CD4-positive, alpha-beta T cell (primary cell): Measurements from ENCODE around the gene PHTF2. TPM values are rescaled to one million over a fixed set of nuclear protein-coding genes. Genes with fewer than 3 reads are reported as not detected.

ENCODE experiments used
- ATAC-seq: fragments of 200-7000 bp; cut with Tn5 transposase; one replicate; pipeline ENCODE4 v1.10.0; 2022; ENCODE audit warnings: mild to moderate bottlenecking; ENCODE audit not compliant: poor library complexity
- CTCF ChIA-PET: fragments of 350-600 bp; sonication (Branson Sonifier 250); formaldehyde crosslinking; loops from one replicate; lab custom pipeline; 2021; ENCODE audit warnings: antibody characterized with exemption, inconsistent platforms; lab: Charles Lee
- POLR2A ChIA-PET: fragments of 350-600 bp; sonication (Branson Sonifier 250); formaldehyde crosslinking; loops from one replicate; lab custom pipeline; 2021; ENCODE audit warnings: antibody characterized with exemption, inconsistent platforms; lab: Charles Lee
- DNase-seq, 14 experiments: peaks; one replicate each; pipeline ENCODE4 v3.0.0-alpha.2; 2013 to 2020; ENCODE audit warnings: mixed read lengths in 2 of 14
- H3K27ac ChIP-seq, 2 donors: one replicate each; pipeline versions ENCODE4 v1.5.1 to v1.7.0; 2013; ENCODE audit warnings: low read length in 2 of 2, low read depth in 1 of 2, mild to moderate bottlenecking in 1 of 2
- H3K27me3 ChIP-seq, 2 experiments: 1 replicate in 1 of 2; 2 replicates in 1 of 2; pipeline versions ENCODE4 v1.6.1 to v1.7.0; 2013; ENCODE audit warnings: low read length in 2 of 2, control low read depth in 1 of 2, mild to moderate bottlenecking in 1 of 2, moderate library complexity in 1 of 2; ENCODE audit not compliant: insufficient read depth in 2 of 2, control insufficient read depth in 1 of 2
- H3K36me3 ChIP-seq: one replicate; pipeline ENCODE4 v1.6.1; 2013; ENCODE audit warnings: low read length, control low read depth; ENCODE audit not compliant: insufficient read depth
- H3K4me1 ChIP-seq: one replicate; pipeline ENCODE4 v1.6.1; 2013; ENCODE audit warnings: low read length, control low read depth; ENCODE audit not compliant: insufficient read depth
- H3K4me3 ChIP-seq: one replicate; pipeline ENCODE4 v1.5.1; 2013; ENCODE audit warnings: mild to moderate bottlenecking, low read length, moderate library complexity
- H3K9me3 ChIP-seq, 2 experiments: 1 replicate in 1 of 2; 2 replicates in 1 of 2; pipeline versions ENCODE4 v1.6.1 to v1.7.0; 2013; ENCODE audit warnings: low read length in 2 of 2, mild to moderate bottlenecking in 2 of 2, control low read depth in 1 of 2, moderate library complexity in 1 of 2; ENCODE audit not compliant: control insufficient read depth in 1 of 2, insufficient read depth in 1 of 2
- H3K27ac Mint-ChIP-seq: one replicate; pipeline ENCODE4 v1.8.0; 2020; ENCODE audit warnings: mixed read lengths
- H3K27me3 Mint-ChIP-seq: one replicate; pipeline ENCODE4 v1.8.0; 2021; ENCODE audit warnings: mixed read lengths
- H3K36me3 Mint-ChIP-seq: one replicate; pipeline ENCODE4 v1.8.0; 2021; ENCODE audit warnings: low read depth, mixed read lengths
- H3K4me1 Mint-ChIP-seq: one replicate; pipeline ENCODE4 v1.8.0; 2021; ENCODE audit warnings: low read depth, mixed read lengths
- H3K4me3 Mint-ChIP-seq: one replicate; pipeline ENCODE4 v1.8.0; 2020; ENCODE audit warnings: mild to moderate bottlenecking, mixed read lengths
- H3K9me3 Mint-ChIP-seq: one replicate; pipeline ENCODE4 v1.8.0; 2020; ENCODE audit warnings: mixed read lengths
- CTCF ChIP-seq: fragments of 200-600 bp; IDR thresholded peaks from one replicate; pipeline ENCODE4 v1.8.0; 2022; ENCODE audit warnings: antibody characterized with exemption, mild to moderate bottlenecking
- intact Hi-C, 2 experiments: fragments of 100-400 bp; cut with DNase I in 1 of 2; cut with micrococcal nuclease in 1 of 2; formaldehyde crosslinking; loops; one replicate each; pipeline versions ENCODE4 v1.15.1 to v1.9.0; 2023 to 2025; cut with DNase I, micrococcal nuclease
- total RNA-seq, 174 experiments: library from RNA in 2 of 174; stranded (reverse) in 2 of 174; gene quantifications; one replicate each; pipeline ENCODE4 v1.2.3 and lab custom pipeline; 2021 to 2026

The PHTF2 gene
- total RNA-seq, 2 experiments from 2014 or later, result 22.6 to 23.5 TPM

- TF ChIP-seq CTCF, result no peak
- CTCF ChIA-PET, result interaction anchor here (0.7 kb wide), 1 partner anchor 20 kb away, joined by 3 read pairs; no protein-coding TSS in a partner anchor
- Mint-ChIP-seq H3K4me3 (no peak overlapping the region), H3K27me3 (no peaks in the 10 kb centered on the region), H3K36me3 (peaks cover 63% of the 10 kb centered on the region), H3K27ac (no peak overlapping the region), H3K9me3 (peaks cover 28% of the 10 kb centered on the region), H3K4me1 (peaks cover 44% of the 10 kb centered on the region)
- peaks cover 12% of the 10 kb centered on the region for H3K36me3 ChIP-seq
- H3K9me3 ChIP-seq, result peaks cover 33 to 46% of the 10 kb centered on the region in 2 experiments
- H3K4me1 ChIP-seq, result peaks cover 15% of the 10 kb centered on the region
- POLR2A ChIA-PET, result no interaction called here
- intact Hi-C loops, result no loop called here
- H3K27me3 ChIP-seq, result no peaks in the 10 kb centered on the region
- no peak overlapping the region for H3K27ac ChIP-seq
- no peak for ATAC-seq
- no peak for DNase-seq
- H3K4me3 ChIP-seq, result no peak overlapping the region
Measured at GRCh38 chr7:77823787-77824186, 25.2 kb downstream of the PHTF2 start.

- ATAC-seq, result no peak
- peaks cover 33 to 38% of the 10 kb centered on the region in 2 experiments for H3K9me3 ChIP-seq
- no peak overlapping the region for H3K4me3 Mint-ChIP-seq
- H3K9me3 Mint-ChIP-seq, result peaks cover 22% of the 10 kb centered on the region
- CTCF ChIA-PET, result interaction anchor here (0.7 kb wide), 1 partner anchor 19 kb away, joined by 3 read pairs; no protein-coding TSS in a partner anchor
- no peak overlapping the region for H3K27ac Mint-ChIP-seq
- H3K4me1 ChIP-seq, result peaks cover 16% of the 10 kb centered on the region
- H3K27me3 ChIP-seq, result no peaks in the 10 kb centered on the region
- peaks cover 39% of the 10 kb centered on the region for H3K4me1 Mint-ChIP-seq
- peaks cover 54% of the 10 kb centered on the region for H3K36me3 Mint-ChIP-seq
- no peak overlapping the region for H3K4me3 ChIP-seq
- intact Hi-C loops, result no loop called here
- H3K27me3 Mint-ChIP-seq, result no peaks in the 10 kb centered on the region
- no peak overlapping the region for H3K27ac ChIP-seq
- DNase-seq, result no peak
- POLR2A ChIA-PET, result interaction anchor here (2.0 kb wide), 1 partner anchor 22 kb away, joined by 5 read pairs; no protein-coding TSS in a partner anchor
- peaks cover 12% of the 10 kb centered on the region for H3K36me3 ChIP-seq
- TF ChIP-seq CTCF, result no peak
Measured at GRCh38 chr7:77824636-77825035, 26.1 kb downstream of the PHTF2 start.

GRCh38 chr7:77825131-77825530, 26.6 kb downstream of the PHTF2 start:
- Histone ChIP-seq H3K9me3 (peaks cover 28 to 33% of the 10 kb centered on the region in 2 experiments), H3K4me3 (no peak overlapping the region), H3K4me1 (peaks cover 16% of the 10 kb centered on the region), H3K27me3 (no peaks in the 10 kb centered on the region), H3K27ac (no peak overlapping the region), H3K36me3 (peaks cover 11% of the 10 kb centered on the region)
- TF ChIP-seq CTCF, result no peak
- peaks cover 39% of the 10 kb centered on the region for H3K4me1 Mint-ChIP-seq
- peaks cover 49% of the 10 kb centered on the region for H3K36me3 Mint-ChIP-seq
- ChIA-PET POLR2A (interaction anchor here (2.0 kb wide), 1 partner anchor 22 kb away, joined by 5 read pairs; no protein-coding TSS in a partner anchor), CTCF (no interaction called here)
- intact Hi-C loops, result no loop called here
- no peak overlapping the region for H3K27ac Mint-ChIP-seq
- peaks cover 21% of the 10 kb centered on the region for H3K9me3 Mint-ChIP-seq
- DNase-seq (no peak), ATAC-seq (no peak)
- no peaks in the 10 kb centered on the region for H3K27me3 Mint-ChIP-seq
- H3K4me3 Mint-ChIP-seq, result peak overlapping the region; percentile 10
